Measurements from ENCODE around the gene FIGN.

Gene FIGN, protein sequence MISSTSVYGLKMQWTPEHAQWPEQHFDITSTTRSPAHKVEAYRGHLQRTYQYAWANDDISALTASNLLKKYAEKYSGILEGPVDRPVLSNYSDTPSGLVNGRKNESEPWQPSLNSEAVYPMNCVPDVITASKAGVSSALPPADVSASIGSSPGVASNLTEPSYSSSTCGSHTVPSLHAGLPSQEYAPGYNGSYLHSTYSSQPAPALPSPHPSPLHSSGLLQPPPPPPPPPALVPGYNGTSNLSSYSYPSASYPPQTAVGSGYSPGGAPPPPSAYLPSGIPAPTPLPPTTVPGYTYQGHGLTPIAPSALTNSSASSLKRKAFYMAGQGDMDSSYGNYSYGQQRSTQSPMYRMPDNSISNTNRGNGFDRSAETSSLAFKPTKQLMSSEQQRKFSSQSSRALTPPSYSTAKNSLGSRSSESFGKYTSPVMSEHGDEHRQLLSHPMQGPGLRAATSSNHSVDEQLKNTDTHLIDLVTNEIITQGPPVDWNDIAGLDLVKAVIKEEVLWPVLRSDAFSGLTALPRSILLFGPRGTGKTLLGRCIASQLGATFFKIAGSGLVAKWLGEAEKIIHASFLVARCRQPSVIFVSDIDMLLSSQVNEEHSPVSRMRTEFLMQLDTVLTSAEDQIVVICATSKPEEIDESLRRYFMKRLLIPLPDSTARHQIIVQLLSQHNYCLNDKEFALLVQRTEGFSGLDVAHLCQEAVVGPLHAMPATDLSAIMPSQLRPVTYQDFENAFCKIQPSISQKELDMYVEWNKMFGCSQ

DNA sequence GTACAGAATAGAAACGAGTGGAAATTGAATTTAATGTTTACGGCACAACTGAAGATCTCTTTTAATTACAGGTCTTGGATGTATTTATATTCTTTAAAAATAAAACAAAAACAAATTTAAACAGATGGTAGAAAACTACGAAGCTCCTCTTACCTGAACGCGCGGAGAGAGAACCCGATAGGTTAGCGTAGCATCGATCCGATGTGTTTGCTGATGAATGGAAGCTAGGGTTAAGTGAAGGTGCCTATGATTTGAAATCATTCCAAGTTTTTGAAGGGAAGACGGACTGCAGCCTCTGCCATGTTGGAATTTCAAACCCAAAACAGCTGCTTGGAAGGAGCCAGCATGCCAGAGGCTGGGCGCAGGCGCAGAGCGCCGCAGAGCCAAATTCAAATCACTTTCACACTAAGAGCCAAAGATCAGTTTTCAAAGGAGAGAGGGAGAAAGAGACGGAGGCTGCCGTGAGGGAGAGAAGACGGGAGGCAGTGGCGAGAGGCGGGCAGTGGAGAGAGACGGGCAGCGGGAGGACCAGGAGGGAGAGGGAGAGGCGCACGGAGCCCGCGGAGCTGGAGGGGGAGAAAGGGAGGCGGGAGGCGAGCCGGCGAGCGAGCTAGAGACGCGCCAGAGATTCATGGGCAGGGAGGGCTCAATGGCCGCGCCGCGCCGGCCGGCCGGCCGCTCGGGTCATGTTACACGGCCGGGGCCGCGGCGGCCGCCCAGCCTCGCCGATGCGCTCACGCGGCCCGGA lies at the start of gene FIGN:
TSS of gene FIGN (minus strand) at position 324 of the 748 bp plus-strand sequence. CDS start 1,081 bp downstream, outside the sequence.
- DNase-seq, result no peak

DNA sequence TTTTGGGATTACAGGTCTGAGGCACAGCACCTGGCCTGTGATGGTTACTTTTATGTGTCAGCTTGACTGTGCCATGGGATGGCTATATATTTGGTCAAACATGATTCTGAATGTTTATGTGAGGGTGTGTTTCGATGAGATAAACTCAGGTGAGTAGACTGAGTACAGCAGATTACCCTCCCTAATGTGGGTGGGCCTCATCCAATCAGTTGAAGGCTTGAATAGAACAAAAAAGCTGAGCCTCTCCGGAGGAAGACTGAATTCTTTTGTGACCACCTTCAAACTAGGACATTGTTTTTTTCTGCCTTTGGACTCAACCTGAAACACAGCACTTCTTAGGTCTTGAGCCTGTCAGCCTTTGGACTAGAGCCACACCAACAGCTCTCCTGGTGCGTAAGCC lies 49.4 kb upstream of the FIGN start:
- DNase-seq, result no peak

DNA sequence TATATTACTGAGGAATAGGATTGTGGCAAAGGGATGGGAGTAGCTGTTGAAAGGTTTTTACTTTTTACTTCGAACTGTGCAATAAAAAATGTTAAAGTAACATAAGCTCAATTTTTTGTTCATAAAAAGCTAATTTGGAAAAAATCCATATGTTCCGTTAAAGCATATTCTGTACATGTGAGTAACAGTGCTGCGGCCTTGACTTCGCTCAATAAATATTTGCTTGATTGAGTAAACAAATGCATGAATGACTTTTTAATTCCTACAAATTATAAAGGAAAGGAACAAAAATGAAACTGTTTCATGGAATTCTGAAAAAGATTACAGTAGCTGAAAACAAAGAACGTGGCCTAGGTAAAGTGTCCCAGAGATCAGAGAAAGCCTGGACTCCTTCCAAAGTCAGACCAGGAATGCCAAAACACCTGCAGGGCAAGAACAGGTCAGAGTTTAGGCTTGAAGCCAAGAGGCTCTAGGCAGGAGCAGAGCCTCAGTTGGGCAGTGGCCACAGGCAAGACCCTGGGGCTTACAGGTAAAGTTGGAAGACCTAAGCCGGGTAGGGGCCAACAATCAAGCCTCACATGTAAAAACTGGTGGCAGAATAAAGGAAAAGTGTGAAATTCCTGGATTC lies 44.3 kb upstream of the FIGN start:
- DNase-seq, result no peak

DNA sequence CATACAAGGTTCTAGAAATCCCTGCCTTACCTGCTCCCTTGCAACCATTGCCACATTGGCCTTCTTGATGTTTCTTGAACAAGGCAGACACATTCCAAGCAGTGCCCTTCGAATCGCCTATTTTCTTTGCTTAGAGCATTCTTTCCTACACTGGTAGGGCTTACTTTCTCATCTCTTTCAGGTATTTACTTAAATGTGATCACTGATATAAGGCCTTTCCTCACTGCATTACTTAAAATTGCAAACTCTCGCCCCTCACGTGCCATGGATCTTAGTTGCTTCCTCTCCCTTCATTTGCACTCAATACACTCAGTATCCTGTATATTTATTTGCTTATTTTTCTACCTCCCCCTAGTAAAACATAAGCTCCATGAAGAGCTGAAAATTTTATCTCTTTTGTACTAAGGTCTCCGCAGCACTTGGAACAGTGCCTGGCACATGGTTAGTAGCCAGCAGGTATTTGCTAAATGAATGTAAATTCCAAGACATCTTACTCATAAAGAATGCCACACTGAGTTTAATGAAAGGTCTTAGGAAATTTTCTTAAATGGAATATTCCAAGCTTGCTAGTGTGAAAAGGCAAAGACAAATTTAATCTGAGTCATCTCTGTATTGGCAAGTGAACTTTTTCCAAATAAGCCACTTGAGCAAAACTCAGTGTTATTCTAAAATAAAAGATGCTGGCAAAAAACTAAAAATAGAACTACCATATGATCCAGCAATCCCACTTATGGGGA lies 42.4 kb upstream of the FIGN start:
- no peak for DNase-seq

DNA sequence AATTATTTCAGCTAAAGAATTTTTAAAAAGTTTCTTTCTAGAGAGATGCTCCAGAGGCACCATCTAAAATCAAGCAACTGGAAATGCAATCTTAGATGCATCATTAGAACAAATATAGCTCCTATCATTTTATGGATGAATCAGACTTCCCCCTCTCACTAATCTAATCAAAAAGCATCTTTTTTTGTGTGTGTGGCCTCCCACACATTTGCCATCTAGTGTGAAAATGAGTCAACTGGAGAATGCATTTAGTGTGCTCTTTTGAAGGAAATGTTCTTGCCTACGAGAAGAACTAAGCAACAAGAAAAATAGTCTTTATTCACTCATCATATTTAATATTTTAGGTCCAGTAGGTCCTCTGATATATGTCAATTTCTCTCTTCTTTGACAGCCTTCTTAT lies 39.5 kb upstream of the FIGN start:
- DNase-seq, result no peak

DNA sequence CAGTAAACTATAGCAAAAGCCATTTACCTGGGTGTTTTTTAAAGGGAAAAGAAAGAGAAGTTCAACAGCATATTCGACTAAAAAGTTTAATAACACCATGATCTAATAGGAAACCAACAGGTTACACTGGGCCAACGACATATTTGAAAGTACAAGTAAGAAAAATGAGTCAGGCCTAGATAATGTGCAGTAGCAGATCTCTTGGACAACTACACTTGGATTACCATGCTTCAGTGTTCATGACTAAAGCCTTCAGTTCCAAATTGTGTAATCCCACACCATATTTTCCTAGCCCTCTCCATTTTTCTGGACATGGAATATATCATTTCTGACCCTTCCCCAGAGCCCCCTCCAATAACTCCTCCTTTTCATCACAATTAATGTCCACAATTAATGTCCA lies 39.1 kb upstream of the FIGN start:
- DNase-seq, result no peak

DNA sequence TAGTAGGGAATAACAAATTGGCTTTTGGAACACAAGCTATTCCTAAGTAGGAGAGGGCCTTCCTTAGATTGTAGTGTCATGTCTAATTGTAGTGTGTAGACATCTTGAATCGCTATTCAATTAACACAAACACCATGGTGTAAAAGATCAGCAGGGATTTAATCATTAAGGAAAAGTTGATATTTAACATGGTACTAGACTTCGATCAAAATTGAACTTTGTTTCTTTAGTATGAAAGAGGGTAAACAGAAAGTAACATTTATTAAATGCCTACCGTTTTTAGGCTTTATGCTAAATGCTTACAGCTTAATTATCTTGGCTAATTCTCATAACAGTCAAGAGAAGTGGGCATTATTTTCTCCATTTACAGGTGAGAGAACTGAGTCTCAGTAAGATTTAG lies 37.5 kb upstream of the FIGN start:
- DNase-seq, result no peak

DNA sequence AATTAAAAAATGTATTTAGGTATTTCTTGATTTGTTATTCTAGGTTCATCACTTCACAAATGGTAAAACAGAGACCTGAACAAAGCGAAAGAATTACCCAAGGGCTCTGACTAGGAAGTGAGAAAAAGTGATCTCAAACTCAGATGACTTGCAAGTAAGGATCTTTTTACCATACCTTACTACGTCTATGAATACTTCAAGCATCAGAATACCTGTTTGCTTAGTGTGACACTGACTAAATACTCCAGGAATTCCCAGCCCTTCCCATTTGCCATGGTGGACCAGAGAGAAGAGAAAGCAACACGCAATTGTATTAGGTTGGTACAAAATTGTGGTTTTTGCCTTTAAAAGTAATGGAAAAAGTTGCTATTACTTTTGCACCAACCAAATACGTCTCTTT lies 35.8 kb upstream of the FIGN start:
- DNase-seq, result no peak

DNA sequence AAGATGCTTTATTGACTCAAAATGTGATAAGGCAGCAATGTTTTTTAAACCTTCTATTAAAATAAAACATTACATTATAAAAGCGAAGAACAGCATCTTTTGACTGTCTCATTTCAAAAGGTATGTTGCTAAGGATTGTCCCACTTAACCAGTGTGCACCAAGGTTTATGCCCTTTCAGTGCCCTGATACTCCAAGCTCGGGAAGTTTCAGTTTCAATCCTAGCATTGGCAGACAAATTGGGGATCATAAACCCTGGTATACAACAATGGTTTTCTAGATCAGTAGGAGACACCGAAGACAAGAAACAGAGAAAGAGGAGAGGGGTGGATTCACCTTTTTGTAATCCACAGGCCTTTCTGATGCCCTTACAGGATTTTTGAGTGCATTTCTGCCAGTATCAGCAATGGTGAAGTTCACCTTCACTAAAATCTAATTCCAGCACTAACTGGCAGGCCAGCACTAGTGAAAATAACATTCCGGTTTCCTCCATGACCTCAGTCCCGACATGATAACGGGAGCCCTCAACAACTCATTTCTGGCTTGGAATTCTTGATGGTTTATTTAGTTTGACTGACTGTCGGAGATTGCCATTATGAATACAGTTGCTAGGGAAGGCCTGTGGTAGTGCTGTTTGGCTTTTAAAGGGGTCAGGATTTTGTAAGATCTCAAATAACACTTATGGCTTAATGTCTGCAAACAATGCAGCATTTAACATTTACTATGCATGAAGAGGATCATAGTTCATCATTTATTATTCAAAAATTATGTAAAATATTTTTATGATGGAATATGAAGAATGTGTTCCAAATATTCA lies 33.3 kb upstream of the FIGN start:
- no peak for DNase-seq

DNA sequence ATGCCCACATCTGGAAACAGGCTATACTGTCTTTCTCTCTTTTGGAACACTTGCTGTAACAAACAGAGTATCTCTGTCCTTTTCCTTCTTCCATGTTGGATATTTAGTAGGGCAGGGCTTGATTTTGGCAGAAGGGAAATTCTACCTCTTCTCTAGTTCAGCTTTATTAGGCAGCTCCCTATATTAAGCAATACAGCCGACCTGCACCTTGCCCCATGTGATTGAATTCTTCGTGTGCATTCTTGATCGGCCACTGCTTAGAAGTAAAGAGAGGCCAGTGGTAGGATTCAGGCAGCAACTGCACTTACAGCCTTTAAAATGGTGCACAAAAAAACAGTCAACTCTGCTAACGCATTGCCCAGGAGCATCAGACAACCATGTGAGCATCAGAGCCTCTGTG lies 31.3 kb upstream of the FIGN start:
- DNase-seq, result no peak

DNA sequence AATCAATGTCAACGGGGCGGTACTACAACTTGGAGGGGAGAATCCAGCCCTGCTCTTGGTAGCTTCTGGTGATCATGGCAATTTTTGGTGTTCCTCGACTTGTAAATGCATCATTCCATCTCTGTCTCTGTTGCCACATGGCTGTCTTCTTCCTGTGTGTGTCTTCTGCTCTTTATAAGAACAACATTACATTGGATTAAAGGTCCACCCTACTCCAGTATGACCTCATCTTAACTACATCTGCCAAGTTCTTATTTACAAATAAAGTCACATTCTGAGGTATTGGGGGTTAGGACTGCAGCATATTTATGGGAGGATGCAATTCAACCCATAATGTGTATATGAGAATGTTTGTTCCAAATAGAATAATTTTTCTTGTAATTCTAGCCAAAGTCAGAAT lies 28.8 kb upstream of the FIGN start:
- no peak for DNase-seq

DNA sequence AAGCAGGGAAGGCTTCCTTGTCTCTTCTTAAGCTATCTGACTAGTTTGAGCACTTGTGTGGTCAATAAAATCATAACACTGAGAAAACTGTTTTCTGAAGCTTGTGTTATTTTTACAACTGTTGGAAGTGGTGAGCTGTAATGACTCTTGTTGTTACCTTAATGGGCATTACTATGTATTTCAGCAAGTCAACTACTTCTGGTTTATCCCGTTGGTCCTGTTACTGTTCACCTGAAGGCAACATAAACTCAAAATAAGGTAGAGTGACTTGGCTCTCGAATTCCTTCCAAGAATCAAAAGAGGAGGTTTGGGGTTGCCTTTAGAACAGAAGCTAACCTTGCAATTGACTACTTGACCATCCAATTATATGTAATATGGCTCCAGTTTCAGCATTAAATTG lies 23.2 kb upstream of the FIGN start:
- DNase-seq, result no peak

DNA sequence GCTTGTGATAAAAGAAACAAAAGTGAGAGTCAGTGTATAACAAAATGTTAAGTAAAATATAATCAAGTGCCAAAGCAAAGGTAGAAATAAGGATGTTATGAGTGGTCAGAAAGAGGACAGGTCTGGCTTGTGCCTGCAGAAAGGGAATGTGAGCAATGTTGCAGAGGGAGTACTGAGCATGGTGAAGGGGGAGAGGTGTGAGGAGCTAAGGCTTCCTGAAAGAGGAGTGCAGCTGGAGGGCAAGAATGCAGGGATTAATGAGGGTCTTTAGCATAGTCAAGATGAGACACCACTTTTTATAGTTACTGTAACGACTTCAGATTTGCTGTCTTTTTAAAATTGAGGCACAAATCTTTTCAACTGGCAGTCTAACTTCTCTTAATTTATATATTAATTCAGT lies 22.0 kb upstream of the FIGN start:
- no peak for DNase-seq

DNA sequence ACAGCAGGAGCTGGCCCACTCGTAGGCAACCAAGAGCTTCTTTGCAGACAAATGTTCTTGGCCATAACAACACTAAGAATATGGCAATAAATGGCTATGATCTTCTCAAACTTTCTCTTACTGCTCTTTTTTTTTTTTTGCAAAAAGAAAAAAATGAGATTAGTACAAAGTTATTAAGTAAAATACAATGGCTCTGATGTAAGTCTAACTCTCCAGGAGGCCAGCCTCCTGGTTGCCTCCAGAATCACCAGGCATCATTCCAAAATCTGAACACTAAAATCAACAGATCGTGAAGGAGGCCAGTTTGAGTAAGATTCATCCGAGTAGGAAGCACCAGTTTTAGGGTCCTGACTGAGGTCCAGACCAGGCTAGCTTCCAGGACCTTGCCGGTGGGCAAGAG lies 20.8 kb upstream of the FIGN start:
- DNase-seq, result no peak

DNA sequence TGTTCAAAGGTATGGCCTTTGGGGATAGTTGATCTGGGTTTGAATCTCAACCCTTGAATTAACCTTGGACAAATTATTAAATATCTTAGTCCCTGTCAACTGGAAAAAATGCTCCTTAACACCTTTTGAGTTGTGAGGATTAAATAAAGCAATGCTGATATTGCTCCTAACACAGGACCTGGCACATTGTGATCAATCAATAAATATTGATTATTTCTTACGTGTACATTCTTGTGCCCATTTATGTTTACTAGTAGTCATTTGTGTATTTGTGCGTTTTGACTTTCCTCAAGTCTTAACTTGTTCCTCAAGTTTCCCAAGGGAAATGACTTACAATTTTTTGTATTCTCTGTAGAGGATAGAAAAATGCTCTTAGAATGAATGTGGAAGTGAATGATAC lies 19.6 kb upstream of the FIGN start:
- DNase-seq, result no peak

DNA sequence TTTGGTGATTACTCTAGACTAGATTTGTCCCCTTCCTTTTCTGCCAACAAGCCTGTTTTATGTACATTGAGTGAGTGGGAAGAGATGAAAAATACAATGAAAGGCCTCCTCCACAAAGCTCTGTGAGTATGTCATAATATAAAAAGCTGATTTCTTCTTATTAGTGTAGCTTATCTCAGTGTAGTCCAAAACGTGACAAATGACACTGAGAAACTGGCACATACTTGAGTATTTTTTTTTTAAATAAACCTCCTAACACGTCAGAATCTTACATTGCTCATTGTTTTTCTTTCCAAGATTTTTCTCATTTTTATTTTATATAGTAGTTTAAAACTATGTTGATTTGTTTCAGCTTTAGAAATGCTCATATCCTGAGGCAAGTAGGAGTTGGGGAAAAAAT lies 17.9 kb upstream of the FIGN start:
- no peak for DNase-seq

DNA sequence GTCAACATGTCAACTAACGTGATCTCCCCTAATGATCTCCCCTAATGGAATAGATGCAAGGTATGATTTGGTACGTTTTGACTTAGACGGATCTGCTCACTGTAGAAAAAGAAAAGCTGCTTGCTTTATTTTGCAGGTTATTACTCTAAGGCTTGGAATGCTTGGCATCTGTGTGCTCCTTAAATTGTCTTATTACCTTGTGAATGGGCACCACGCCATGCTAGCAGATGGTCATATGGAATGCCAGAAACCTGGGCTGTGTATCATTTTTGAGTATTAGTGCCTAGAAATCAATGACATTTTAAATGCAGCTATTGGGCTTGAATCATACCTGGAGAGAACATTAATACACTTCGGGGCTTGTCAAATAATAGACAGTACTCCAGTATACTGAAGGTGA lies 16.5 kb upstream of the FIGN start:
- no peak for DNase-seq

DNA sequence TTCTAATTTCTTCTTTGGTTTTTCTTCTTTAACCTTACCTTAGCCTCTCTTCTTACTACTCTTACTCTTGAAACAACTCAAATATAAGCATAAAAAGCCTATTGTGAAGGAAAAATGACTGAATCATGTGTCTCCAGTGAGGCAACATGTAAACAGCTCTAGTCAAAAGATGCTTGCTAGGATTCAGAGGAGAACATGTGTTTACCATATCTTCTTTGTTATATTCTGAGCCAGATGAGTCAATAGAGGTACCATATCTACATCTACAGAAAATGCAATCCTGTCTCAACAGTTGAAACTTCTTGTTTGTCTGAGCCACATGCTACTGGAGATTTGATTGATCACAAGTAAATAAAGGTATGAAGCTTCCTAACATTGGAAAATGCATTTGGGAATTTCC lies 15.9 kb upstream of the FIGN start:
- DNase-seq, result no peak

DNA sequence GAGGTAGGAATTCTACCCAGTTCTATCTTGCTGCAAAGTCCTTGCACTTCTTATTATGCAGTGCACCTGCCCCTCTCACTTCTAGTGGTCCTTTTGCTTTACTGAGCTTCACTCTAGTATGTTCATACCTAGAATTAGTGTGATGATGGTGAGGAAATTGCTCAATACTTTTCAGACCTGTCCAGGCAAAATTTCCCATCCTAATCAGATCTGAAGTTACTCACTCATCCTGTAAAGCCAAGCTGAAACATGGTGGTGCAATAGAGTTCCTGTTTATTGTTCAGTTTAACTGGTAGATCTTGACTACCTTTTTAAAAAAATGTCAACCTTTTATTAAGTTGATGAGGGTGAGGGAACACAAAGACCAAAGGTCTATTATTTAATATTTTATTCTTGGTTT lies 12.6 kb upstream of the FIGN start:
- no peak for DNase-seq

DNA sequence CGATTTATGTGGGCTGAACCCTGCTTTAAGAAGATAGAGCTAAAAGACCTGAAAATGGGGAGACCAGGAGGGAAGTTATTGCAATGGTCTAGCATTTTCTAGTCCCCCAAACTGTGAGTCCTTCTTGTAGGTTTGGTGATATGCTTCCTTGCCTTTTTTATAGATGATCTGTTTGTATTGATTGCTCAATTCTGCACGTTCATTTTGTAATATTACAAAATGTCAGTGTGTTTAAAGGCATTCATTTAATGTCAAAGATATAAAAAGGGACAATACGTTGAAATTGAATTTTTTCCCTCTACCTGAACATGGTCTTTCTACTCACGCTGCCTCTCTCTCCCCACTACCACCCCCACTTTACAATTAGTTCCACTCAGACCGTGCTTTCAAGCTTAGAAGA lies 5.6 kb upstream of the FIGN start:
- DNase-seq, result no peak

DNA sequence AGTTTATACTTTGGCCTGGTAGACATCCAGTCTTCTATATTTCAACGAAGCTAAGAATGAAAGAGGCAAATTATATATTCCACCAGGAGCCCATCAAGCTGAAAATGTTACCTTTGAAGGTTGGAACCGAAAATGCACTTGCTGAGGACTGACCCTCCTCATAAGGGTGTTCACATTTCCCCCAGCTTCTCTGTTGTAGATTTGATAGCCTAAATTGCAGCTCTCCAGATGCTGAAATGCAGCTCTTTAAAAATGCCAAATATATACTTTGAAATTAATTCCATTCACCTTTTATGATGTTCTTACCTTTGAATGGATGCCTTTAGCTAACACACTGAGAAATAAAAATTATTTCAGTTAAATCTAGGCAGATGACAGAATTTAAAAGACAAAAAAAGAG lies 1.8 kb upstream of the FIGN start:
- DNase-seq, result no peak

DNA sequence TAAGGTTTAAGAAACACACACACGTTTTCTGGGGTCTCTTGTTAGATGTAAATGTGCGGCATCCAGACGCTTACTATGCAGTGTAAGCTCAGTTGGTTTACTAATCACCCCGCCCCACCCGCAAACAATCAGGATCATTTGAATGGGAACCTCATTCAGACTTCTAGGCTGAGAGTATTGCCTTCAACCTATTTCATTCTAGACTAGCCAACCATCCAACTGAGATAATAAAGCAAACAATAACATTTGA lies 1.3 kb upstream of the FIGN start:
- DNase-seq, result no peak

All from stimulated activated CD4-positive, alpha-beta T cell treated with anti-CD3 and anti-CD28 coated beads, Interleukin-4, amount 100 ng/mL, for 1 hour (primary cell).